Endothelial cell of umbilical vein (primary cell): ENCODE measurements around the gene C1orf216. TPM values are rescaled to one million over a fixed set of nuclear protein-coding genes. Genes with fewer than 3 reads are reported as not detected.

Source experiments
- BruUV-seq: library from RNA; stranded (reverse); fragments of 400-500 nt; replicated peaks from 2 replicates; lab custom pipeline; 2021; lab: Mats Ljungman, UMichigan
- CTCF ChIA-PET: fragments of 300-600, 350-600 bp; sonication (Branson Sonifier 250); formaldehyde crosslinking; loops from one replicate; lab custom pipeline; 2021; ENCODE audit warnings: antibody characterized with exemption, inconsistent platforms; lab: Charles Lee
- POLR2A ChIA-PET: fragments of 300-600, 350-600 bp; sonication (Branson Sonifier 250); formaldehyde crosslinking; loops from one replicate; lab custom pipeline; 2021; ENCODE audit warnings: antibody characterized with exemption, inconsistent platforms; lab: Charles Lee
- DNase-seq: peaks from one replicate; pipeline ENCODE4 v3.0.0-alpha.2; 2011; ENCODE audit warnings: low read depth, low spot score
- FAIRE-seq: peaks from 2 replicates; lab custom pipeline; 2011; peaks lifted over from hg19 to GRCh38; lab: Jason Lieb, UNC
- H2AFZ ChIP-seq: 2 replicates; pipeline ENCODE4 v1.6.0; 2012; ENCODE audit warnings: low read depth, low read length, control low read depth, inconsistent platforms
- H3K27ac ChIP-seq: 2 replicates; pipeline ENCODE4 v1.5.1; 2011; ENCODE audit warnings: low read depth, mild to moderate bottlenecking, control low read depth, low read length, moderate library complexity; ENCODE audit not compliant: insufficient read depth
- H3K27me3 ChIP-seq, 2 experiments: 2 replicates each; pipeline versions ENCODE4 v1.6.0 to v1.6.1; 2011; ENCODE audit warnings: low read length in 2 of 2, mixed read lengths in 1 of 2; ENCODE audit not compliant: control insufficient read depth in 2 of 2, insufficient read depth in 2 of 2
- H3K36me3 ChIP-seq, 2 experiments: 2 replicates in 1 of 2; 3 replicates in 1 of 2; pipeline ENCODE4 v1.5.1; 2011; ENCODE audit warnings: low read length in 2 of 2, mild to moderate bottlenecking in 1 of 2, moderate library complexity in 1 of 2; ENCODE audit not compliant: control insufficient read depth in 2 of 2, insufficient read depth in 2 of 2; ENCODE audit errors: extremely low read depth in 1 of 2
- H3K4me1 ChIP-seq: 3 replicates; pipeline ENCODE4 v1.5.1; 2011; ENCODE audit warnings: mild to moderate bottlenecking, low read length; ENCODE audit not compliant: control insufficient read depth, insufficient read depth; ENCODE audit errors: extremely low read depth
- H3K4me2 ChIP-seq: 2 replicates; pipeline ENCODE4 v1.6.1; 2011; ENCODE audit warnings: low read length, control low read depth, mixed read lengths; ENCODE audit not compliant: insufficient read depth
- H3K4me3 ChIP-seq, 3 experiments: fragments of 200-600 bp in 1 of 3; sonication (generic), shearing (Covaris generic) in 1 of 3; replicated peaks in 1 of 3; 2 replicates each; pipeline ENCODE4 v1.5.1; 2011 to 2016; ENCODE audit warnings: control low read depth in 3 of 3, low read length in 3 of 3, mild to moderate bottlenecking in 2 of 3, inconsistent platforms in 1 of 3, low read depth in 1 of 3, moderate library complexity in 1 of 3; ENCODE audit not compliant: insufficient read depth in 1 of 3
- H3K79me2 ChIP-seq: 2 replicates; pipeline ENCODE4 v1.6.0; 2012; ENCODE audit warnings: low read length, inconsistent platforms; ENCODE audit not compliant: control insufficient read depth, insufficient read depth
- H3K9ac ChIP-seq: replicated peaks from 2 replicates; pipeline ENCODE3; 2011; ENCODE audit warnings: low read length, control low read depth; ENCODE audit not compliant: insufficient read depth; ENCODE audit errors: extremely low read depth
- H3K9me1 ChIP-seq: replicated peaks from 3 replicates; pipeline ENCODE4 v1.6.0; 2011; ENCODE audit warnings: mild to moderate bottlenecking, low read length; ENCODE audit not compliant: control insufficient read depth, insufficient read depth; ENCODE audit errors: extremely low read depth
- H3K9me3 ChIP-seq: replicated peaks from 2 replicates; pipeline ENCODE4 v1.5.1; 2012; ENCODE audit warnings: low read length, inconsistent platforms; ENCODE audit not compliant: control insufficient read depth, insufficient read depth
- H4K20me1 ChIP-seq: replicated peaks from 2 replicates; pipeline ENCODE3; 2011; ENCODE audit warnings: mild to moderate bottlenecking, low read length; ENCODE audit not compliant: control insufficient read depth, insufficient read depth; ENCODE audit errors: extremely low read depth
- CTCF ChIP-seq, 2 donors: IDR thresholded peaks; 1 replicate in 1 of 2; 2 replicates in 1 of 2; pipeline ENCODE4 v1.5.1; 2011; ENCODE audit warnings: low read length in 2 of 2, mild to moderate bottlenecking in 2 of 2, moderate library complexity in 2 of 2, control low read depth in 1 of 2, inconsistent platforms in 1 of 2, low read depth in 1 of 2; ENCODE audit not compliant: insufficient read depth in 1 of 2; ENCODE audit errors: extremely low read depth in 1 of 2
- EZH2 ChIP-seq: IDR thresholded peaks from 2 replicates; pipeline ENCODE4 v1.6.1; 2012; ENCODE audit warnings: borderline replicate concordance, low read depth, mild to moderate bottlenecking, moderate library complexity, low read length, inconsistent platforms; ENCODE audit not compliant: severe bottlenecking
- FOS ChIP-seq: IDR thresholded peaks from 2 replicates; pipeline ENCODE4 v1.6.1; 2011; ENCODE audit warnings: mild to moderate bottlenecking, low read length, moderate library complexity, borderline replicate concordance; ENCODE audit not compliant: insufficient read depth
- GATA2 ChIP-seq: IDR thresholded peaks from 2 replicates; pipeline ENCODE4 v1.7.0; 2011; ENCODE audit warnings: low read depth, mild to moderate bottlenecking, moderate library complexity, mixed read lengths, low read length; ENCODE audit not compliant: insufficient read length, insufficient read depth
- JUN ChIP-seq: IDR thresholded peaks from 2 replicates; pipeline ENCODE4 v1.6.1; 2011; ENCODE audit warnings: borderline replicate concordance, low read depth; ENCODE audit not compliant: insufficient read length, insufficient read depth
- MYC ChIP-seq: IDR thresholded peaks from one replicate; pipeline ENCODE4 v1.6.1; 2011; ENCODE audit warnings: mild to moderate bottlenecking, low read depth, low read length
- POLR2A ChIP-seq: IDR thresholded peaks from 2 replicates; pipeline ENCODE4 v1.6.1; 2012; ENCODE audit warnings: low read depth, mild to moderate bottlenecking, control low read depth, low read length
- POLR2AphosphoS5 ChIP-seq: IDR thresholded peaks from 2 replicates; pipeline ENCODE4 v1.6.1; 2012; ENCODE audit warnings: low read depth, mild to moderate bottlenecking, control low read depth, low read length, moderate library complexity; ENCODE audit not compliant: insufficient read depth
- dilution Hi-C: fragments of 300-500 bp; cut with MboI; formaldehyde crosslinking; loops from one replicate; pipeline ENCODE4 v1.15.0; 2019; ENCODE audit warnings: low sequenced_read_pairs; ENCODE audit not compliant: extremely low pct_ligation_motif_present
- intact Hi-C: fragments of 100-400 bp; cut with micrococcal nuclease; formaldehyde crosslinking; loops from one replicate; pipeline ENCODE4 v1.10.0; 2022
- polyA plus RNA-seq, 4 experiments: library from polyadenylated mRNA; depleted of rRNA in 3 of 4; stranded (reverse) in 3 of 4; unstranded in 1 of 4; fragments of >200 nt; gene quantifications; 2 replicates each; pipeline versions ENCODE4 v1.2.1 to v1.2.3, GENCODE V29; 2011 to 2012; ENCODE audit warnings: missing spikeins in 1 of 4
- total RNA-seq: library from RNA; stranded (reverse); gene quantifications from 2 replicates; pipeline ENCODE4 v1.2.3, GENCODE V29; 2021
- TF ChIP-seq, protein P1 (sequence below): IDR thresholded peaks from 2 replicates; pipeline ENCODE4 v1.6.1; 2011; ENCODE audit not compliant: insufficient read depth, insufficient read length

The C1orf216 gene
- total and polyA plus RNA-seq, 2 donors (not counting 3 experiments of a cell fraction or from before 2014, with no cell fraction given), result 13.3 to 15.3 TPM

DNA sequence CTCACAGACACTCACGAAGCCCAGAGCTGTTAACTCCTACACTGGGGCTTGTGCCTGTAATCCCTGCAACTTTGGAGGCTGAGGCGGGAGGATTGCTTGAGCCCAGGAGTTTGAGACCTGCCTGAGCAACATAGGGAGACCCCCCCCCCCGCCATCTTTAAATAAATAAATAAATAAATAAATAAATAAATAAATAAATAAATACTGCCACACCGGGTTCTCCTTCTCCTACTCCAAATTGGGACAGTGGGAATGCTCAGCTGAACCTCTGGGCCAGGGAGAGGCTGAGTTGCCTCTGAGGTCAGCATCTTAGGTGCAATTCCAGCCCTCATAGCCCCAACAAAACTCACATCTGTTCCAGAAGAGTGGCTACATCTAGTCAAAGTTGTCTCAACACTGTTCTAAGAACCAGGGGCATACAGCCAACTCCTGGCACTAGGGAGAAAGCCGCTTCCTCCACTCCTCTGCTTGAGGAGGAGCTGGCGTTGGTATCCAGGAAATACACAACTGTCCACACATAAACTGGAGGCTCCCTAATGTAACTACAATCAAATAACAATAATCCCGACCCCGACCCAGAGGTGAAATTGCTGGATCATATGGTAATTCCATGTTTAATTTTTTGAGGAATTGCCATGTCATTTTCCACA is 27.0 kb downstream of the C1orf216 start:
- no peaks in the 10 kb centered on the region for H3K9me3 ChIP-seq
- no peak overlapping the region for H3K4me3 ChIP-seq
- no peaks in the 10 kb centered on the region for H3K79me2 ChIP-seq
- no peaks in the 10 kb centered on the region for H3K36me3 ChIP-seq
- no TSS peak for BruUV-seq
- no peak for DNase-seq
- no peak overlapping the region for H3K9ac ChIP-seq
- TF ChIP-seq FOS (no peak), CTCF (IDR thresholded peaks at IDR 0.05; ENCODE audit: extremely low read depth in 1 of 2, insufficient read depth in 1 of 2, low read depth in 1 of 2, low read length in 2 of 2) (no peak), MYC (no peak), JUN (no peak), GATA2 (no peak), EZH2 (no peak), POLR2AphosphoS5 (no peak), POLR2A (no peak)
- TF ChIP-seq, protein P1, sequence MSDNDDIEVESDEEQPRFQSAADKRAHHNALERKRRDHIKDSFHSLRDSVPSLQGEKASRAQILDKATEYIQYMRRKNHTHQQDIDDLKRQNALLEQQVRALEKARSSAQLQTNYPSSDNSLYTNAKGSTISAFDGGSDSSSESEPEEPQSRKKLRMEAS, result no peak
- no peak for FAIRE-seq
- no peak overlapping the region for H3K4me2 ChIP-seq
- intact Hi-C loops, result no loop called here
- H2AFZ ChIP-seq, result no peak overlapping the region
- no peaks in the 10 kb centered on the region for H3K4me1 ChIP-seq
- POLR2A ChIA-PET, result no interaction called here
- CTCF ChIA-PET, result interaction anchor here (0.6 to 0.9 kb wide), 2 partner anchors 24 to 119 kb away, joined by 3 to 4 read pairs; partner anchors contain the start of gene TFAP2E
- peaks cover 52 to 53% of the 10 kb centered on the region in 2 experiments for H3K27me3 ChIP-seq
- H3K27ac ChIP-seq, result no peak overlapping the region
- dilution Hi-C loops, result no loop called here
- no peaks in the 10 kb centered on the region for H3K9me1 ChIP-seq
- H4K20me1 ChIP-seq, result no peaks in the 10 kb centered on the region
